Mucosa of descending colon (tissue), 3 donors: ENCODE results near the gene VTA1. TPM values are rescaled to one million over a fixed set of nuclear protein-coding genes. Genes with fewer than 3 reads are reported as not detected.
"Not testable (repeated sequence)": the region's sequence is repeated elsewhere in the genome, so short reads cannot be mapped to it uniquely, and the experiment has no call there.

ENCODE experiments used
- ATAC-seq: fragments of 200-7000 bp; cut with Tn5 transposase; one replicate; pipeline ENCODE4 v1.9.1; 2020; ENCODE audit warnings: mild to moderate bottlenecking, moderate library complexity
- DNase-seq, 3 donors: peaks; one replicate each; pipeline ENCODE4 v3.0.0-alpha.2; 2020
- H3K36me3 ChIP-seq: fragments of 200-600 bp; one replicate; pipeline ENCODE4 v1.8.0; 2021; ENCODE audit warnings: low read depth, mild to moderate bottlenecking
- H3K4me1 ChIP-seq: fragments of 200-600 bp; one replicate; pipeline ENCODE4 v1.8.0; 2021; ENCODE audit warnings: low read depth, mild to moderate bottlenecking
- H3K4me3 ChIP-seq: fragments of 200-600 bp; one replicate; pipeline ENCODE4 v1.8.0; 2021; ENCODE audit warnings: mild to moderate bottlenecking
- H3K9me3 ChIP-seq: fragments of 200-600 bp; one replicate; pipeline ENCODE4 v1.8.0; 2021; ENCODE audit warnings: mild to moderate bottlenecking
- intact Hi-C, 2 donors: fragments of 100-400 bp; cut with DNase I in 1 of 2; cut with micrococcal nuclease in 1 of 2; formaldehyde crosslinking; loops; one replicate each; pipeline versions ENCODE4 v1.11.0 to v1.11.1; 2022; cut with DNase I, micrococcal nuclease
- total RNA-seq, 3 donors: library from RNA; stranded (reverse); fragmentation: NEBNext Ultra II Directional in 2 of 3; extraction: Animal tissue kit (Norgen Biotek cat#: 25700) in 2 of 3; gene quantifications; one replicate each; pipeline versions ENCODE4 v1.2.1 to v1.2.4, GENCODE V29; 2021 to 2023
- TF ChIP-seq, protein P1 (sequence below): fragments of 200-600 bp; IDR thresholded peaks from one replicate; pipeline ENCODE4 v1.8.0; 2022; ENCODE audit warnings: antibody characterized with exemption, mild to moderate bottlenecking
- donor health status: DM: no; HTN: no; CAD: no; lungs with moderate emphysema.
- donor health status: DM: no; HTN: no; CAD: no.
- donor health status: DM: no; HTN: yes; CAD: no.

VTA1 gene
- total RNA-seq, 3 donors from 2014 or later = 38.9 to 51.1 (median 44.9) TPM

DNA sequence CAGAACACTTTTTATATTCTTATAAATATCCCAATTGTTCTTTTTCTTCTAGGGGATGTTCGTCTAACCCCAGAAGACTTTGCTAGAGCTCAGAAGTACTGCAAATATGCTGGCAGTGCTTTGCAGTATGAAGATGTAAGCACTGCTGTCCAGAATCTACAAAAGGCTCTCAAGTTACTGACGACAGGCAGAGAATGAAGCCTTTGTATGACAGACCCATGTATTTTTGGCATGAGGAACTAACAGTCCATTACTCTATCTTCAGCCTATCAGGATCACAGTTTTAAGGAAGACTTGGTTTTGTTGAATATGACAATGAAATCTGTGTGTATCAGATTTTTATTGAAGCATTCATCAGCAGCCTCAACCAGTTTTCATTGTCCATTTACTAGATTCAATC lies 71.4 kb downstream of the VTA1 start:
- Histone ChIP-seq H3K4me1 (no peaks in the 10 kb centered on the region), H3K36me3 (peaks cover 7% of the 10 kb centered on the region), H3K4me3 (no peak overlapping the region), H3K9me3 (no peaks in the 10 kb centered on the region)
- DNase-seq = no peak
- intact Hi-C loops = no loop called here
- TF ChIP-seq, protein P1, sequence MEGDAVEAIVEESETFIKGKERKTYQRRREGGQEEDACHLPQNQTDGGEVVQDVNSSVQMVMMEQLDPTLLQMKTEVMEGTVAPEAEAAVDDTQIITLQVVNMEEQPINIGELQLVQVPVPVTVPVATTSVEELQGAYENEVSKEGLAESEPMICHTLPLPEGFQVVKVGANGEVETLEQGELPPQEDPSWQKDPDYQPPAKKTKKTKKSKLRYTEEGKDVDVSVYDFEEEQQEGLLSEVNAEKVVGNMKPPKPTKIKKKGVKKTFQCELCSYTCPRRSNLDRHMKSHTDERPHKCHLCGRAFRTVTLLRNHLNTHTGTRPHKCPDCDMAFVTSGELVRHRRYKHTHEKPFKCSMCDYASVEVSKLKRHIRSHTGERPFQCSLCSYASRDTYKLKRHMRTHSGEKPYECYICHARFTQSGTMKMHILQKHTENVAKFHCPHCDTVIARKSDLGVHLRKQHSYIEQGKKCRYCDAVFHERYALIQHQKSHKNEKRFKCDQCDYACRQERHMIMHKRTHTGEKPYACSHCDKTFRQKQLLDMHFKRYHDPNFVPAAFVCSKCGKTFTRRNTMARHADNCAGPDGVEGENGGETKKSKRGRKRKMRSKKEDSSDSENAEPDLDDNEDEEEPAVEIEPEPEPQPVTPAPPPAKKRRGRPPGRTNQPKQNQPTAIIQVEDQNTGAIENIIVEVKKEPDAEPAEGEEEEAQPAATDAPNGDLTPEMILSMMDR = no peak
- no peak for ATAC-seq

GRCh38 chr6:142222022-142222421 lies 75.0 kb downstream of the VTA1 start:
- ATAC-seq = no peak
- intact Hi-C loops = no loop called here
- H3K36me3 ChIP-seq = peaks cover 7% of the 10 kb centered on the region
- TF ChIP-seq, protein P1 = no peak
- no peaks in the 10 kb centered on the region for H3K9me3 ChIP-seq
- no peak for DNase-seq
- H3K4me1 ChIP-seq = no peaks in the 10 kb centered on the region
- no peak overlapping the region for H3K4me3 ChIP-seq

DNA sequence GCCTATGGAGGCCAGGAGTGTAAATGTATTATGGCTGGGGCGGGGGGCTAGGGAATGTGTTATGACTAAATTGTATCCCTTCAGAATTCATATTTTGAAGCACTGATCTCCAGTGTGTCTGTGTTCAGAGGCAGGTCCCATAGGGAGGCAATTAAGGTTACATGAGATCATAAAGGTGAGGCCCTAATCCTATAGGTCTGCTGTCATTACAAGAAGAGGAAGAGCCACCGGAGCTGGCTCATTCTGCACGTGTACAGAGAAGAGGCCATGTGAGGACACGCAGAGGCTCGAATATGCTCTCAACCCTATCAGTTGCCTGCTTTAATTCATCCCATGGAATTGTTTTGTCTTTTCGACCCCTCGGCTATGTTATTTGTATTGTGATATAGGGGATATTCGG lies 76.9 kb downstream of the VTA1 start:
- ATAC-seq (peak; percentile 34), DNase-seq (no peak)
- Histone ChIP-seq H3K4me3 (no peak overlapping the region), H3K9me3 (no peaks in the 10 kb centered on the region), H3K36me3 (no peaks in the 10 kb centered on the region), H3K4me1 (no peaks in the 10 kb centered on the region)
- TF ChIP-seq, protein P1 = no peak
- intact Hi-C loops = no loop called here

DNA sequence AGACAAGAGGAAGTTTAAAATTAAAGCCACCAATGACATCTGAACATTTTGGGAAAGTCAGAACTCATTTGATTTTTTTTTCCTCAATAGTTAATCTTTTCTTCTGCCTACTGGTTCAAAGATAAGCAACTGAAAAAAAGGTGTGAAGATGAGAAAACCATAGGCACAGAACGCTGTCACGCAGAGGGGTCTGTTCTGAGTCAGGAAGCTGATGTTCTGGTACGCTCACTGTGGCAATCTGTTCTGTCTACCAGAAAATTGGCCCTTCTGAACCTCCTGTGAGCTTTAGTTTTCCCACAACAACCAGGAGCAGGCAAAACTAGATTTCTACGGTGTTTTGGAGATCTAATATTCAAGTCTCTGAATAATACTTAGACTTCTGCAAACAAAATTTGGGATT lies 78.1 kb downstream of the VTA1 start:
- Histone ChIP-seq H3K4me3 (no peak overlapping the region), H3K36me3 (no peaks in the 10 kb centered on the region), H3K9me3 (no peaks in the 10 kb centered on the region), H3K4me1 (no peaks in the 10 kb centered on the region)
- no peak for ATAC-seq
- TF ChIP-seq, protein P1 = no peak
- intact Hi-C loops = no loop called here
- DNase-seq = no peak

- ATAC-seq (no peak), DNase-seq (no peak)
- no peak overlapping the region for H3K4me3 ChIP-seq
- no peaks in the 10 kb centered on the region for H3K9me3 ChIP-seq
- intact Hi-C loops = no loop called here
- no peaks in the 10 kb centered on the region for H3K4me1 ChIP-seq
- H3K36me3 ChIP-seq = no peaks in the 10 kb centered on the region
- TF ChIP-seq, protein P1 = no peak
Measured at GRCh38 chr6:142225552-142225951, 78.5 kb downstream of the VTA1 start.

GRCh38 chr6:142226731-142227130 lies 79.7 kb downstream of the VTA1 start:
- TF ChIP-seq, protein P1 = no peak
- ATAC-seq = no peak
- intact Hi-C loops = no loop called here

GRCh38 chr6:142229518-142230270 lies 82.6 kb downstream of the VTA1 start:
- DNase-seq, H3K4me1 ChIP-seq, intact Hi-C loops, H3K36me3 ChIP-seq, ATAC-seq, H3K4me3 ChIP-seq, H3K9me3 ChIP-seq: not testable (repeated sequence)

More at GRCh38 chr6:142226731-142227130, 79.7 kb downstream of the VTA1 start:
- no peaks in the 10 kb centered on the region for H3K9me3 ChIP-seq
- H3K4me1 ChIP-seq = no peaks in the 10 kb centered on the region
- H3K4me3 ChIP-seq = no peak overlapping the region
- H3K36me3 ChIP-seq = no peaks in the 10 kb centered on the region
- DNase-seq = no peak
